CD1c-positive myeloid dendritic cell (primary cell): ENCODE measurements around the gene PARN.
"Not testable (repeated sequence)": the region's sequence is repeated elsewhere in the genome, so short reads cannot be mapped to it uniquely, and the experiment has no call there.

Experiments used
- DNase-seq: peaks from one replicate; pipeline ENCODE4 v3.0.0-alpha.2; 2016; ENCODE audit errors: extremely low spot score

PARN gene

GRCh38 chr16:14629919-14630619 is at the start of gene PARN:
TSS of gene PARN (minus strand) at chr16:14630260. CDS start at chr16:14630125, 135 bp downstream.
- DNase-seq = peak; percentile 99

GRCh38 chr16:14678748-14679497 is 48.9 kb upstream of the PARN start:
- DNase-seq = no peak

GRCh38 chr16:14677627-14678026 is 47.6 kb upstream of the PARN start:
- DNase-seq = no peak

GRCh38 chr16:14676633-14677032 is 46.6 kb upstream of the PARN start:
- no peak for DNase-seq

GRCh38 chr16:14672403-14672971 is 42.4 kb upstream of the PARN start:
- DNase-seq = no peak

GRCh38 chr16:14669776-14670175 is 39.7 kb upstream of the PARN start:
- DNase-seq = no peak

- DNase-seq = no peak
Measured at GRCh38 chr16:14668556-14669223, 38.6 kb upstream of the PARN start.

- no peak for DNase-seq
Measured at GRCh38 chr16:14667347-14668266, 37.5 kb upstream of the PARN start.

GRCh38 chr16:14658063-14658462 is 28.0 kb upstream of the PARN start:
- no peak for DNase-seq

- DNase-seq = no peak
Measured at GRCh38 chr16:14652726-14653125, 22.7 kb upstream of the PARN start.

- no peak for DNase-seq
Measured at GRCh38 chr16:14650629-14651028, 20.6 kb upstream of the PARN start.

GRCh38 chr16:14649816-14650215 is 19.8 kb upstream of the PARN start:
- no peak for DNase-seq

- no peak for DNase-seq
Measured at GRCh38 chr16:14641926-14642325, 11.9 kb upstream of the PARN start.

GRCh38 chr16:14641206-14641605 is 11.1 kb upstream of the PARN start:
- no peak for DNase-seq

- no peak for DNase-seq
Measured at GRCh38 chr16:14640538-14640937, 10.5 kb upstream of the PARN start.

GRCh38 chr16:14636951-14637240 is 6.8 kb upstream of the PARN start:
- DNase-seq = not testable (repeated sequence)

GRCh38 chr16:14636179-14636950 is 6.3 kb upstream of the PARN start:
- DNase-seq = not testable (repeated sequence)

- DNase-seq = no peak
Measured at GRCh38 chr16:14635395-14636165, 5.5 kb upstream of the PARN start.

GRCh38 chr16:14634389-14634725 is 4.3 kb upstream of the PARN start:
- no peak for DNase-seq
